ENCODE results near the gene RFPL2. TPM values are rescaled to one million over a fixed set of nuclear protein-coding genes. Genes with fewer than 3 reads are reported as not detected.

Gene RFPL2
- total and polyA plus RNA-seq, 2 donors (not counting 3 experiments of a cell fraction or from before 2014, with no cell fraction given) = not detected

DNA sequence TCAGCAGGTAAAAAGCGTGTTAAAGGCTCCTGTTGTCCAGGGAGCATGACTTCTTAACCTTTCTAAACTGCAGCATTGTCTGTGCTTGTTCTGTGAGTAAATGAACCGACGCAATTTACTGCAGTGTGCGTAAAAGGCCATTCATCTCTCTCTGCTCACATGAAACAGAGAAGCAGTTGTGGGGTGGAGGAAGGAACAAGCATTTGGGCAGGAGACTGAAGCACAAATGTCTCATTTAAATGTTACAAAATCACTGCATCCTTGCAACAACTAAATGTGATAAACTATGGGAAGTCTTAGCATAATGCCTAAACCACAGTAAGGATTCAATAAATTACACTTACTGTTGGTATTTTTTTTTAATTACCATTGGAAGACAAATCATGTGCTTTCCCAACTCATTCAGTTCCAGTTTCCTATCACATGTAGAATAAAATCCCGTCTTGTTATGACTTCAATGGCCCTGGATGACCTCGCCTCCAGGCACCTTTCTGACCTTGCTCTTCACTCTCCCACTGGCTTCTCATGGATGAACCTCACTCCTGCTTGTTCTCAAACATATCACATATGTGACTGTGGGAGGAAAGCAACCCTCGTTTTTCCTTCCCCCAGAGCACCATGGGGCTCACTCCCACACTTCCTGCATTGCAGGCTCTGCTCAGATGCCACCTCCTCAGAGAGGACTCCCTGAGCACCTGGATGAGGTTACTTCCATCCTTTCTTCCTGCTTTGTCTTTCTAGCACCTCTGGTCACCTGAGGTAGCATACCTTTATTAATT lies 21.6 kb upstream of the RFPL2 start:
- no peak for DNase-seq (ENCODE audit: low read depth, low spot score)
- no peak for FAIRE-seq
- no TSS peak for BruUV-seq (replicated peaks)
- intact Hi-C loops (cut with micrococcal nuclease) (no loop called here), dilution Hi-C loops (cut with MboI; ENCODE audit: extremely low pct_ligation_motif_present, low sequenced_read_pairs) (no loop called here)
- Histone ChIP-seq H2AFZ (ENCODE audit: low read depth, low read length) (no peak overlapping the region), H3K9ac (replicated peaks; ENCODE audit: extremely low read depth, insufficient read depth, low read length) (no peak overlapping the region), H3K27me3 (ENCODE audit: control insufficient read depth in 2 of 2, insufficient read depth in 2 of 2, low read length in 2 of 2) (no peaks in the 10 kb centered on the region), H4K20me1 (replicated peaks; ENCODE audit: control insufficient read depth, extremely low read depth, insufficient read depth, low read length) (no peaks in the 10 kb centered on the region), H3K27ac (ENCODE audit: insufficient read depth, low read depth, low read length) (no peak overlapping the region), H3K9me3 (replicated peaks; ENCODE audit: control insufficient read depth, insufficient read depth, low read length) (no peaks in the 10 kb centered on the region), H3K79me2 (ENCODE audit: control insufficient read depth, insufficient read depth, low read length) (no peaks in the 10 kb centered on the region), H3K9me1 (replicated peaks; ENCODE audit: control insufficient read depth, extremely low read depth, insufficient read depth, low read length) (no peaks in the 10 kb centered on the region), H3K4me1 (ENCODE audit: control insufficient read depth, extremely low read depth, insufficient read depth, low read length) (no peaks in the 10 kb centered on the region), H3K36me3 (ENCODE audit: control insufficient read depth in 2 of 2, extremely low read depth in 1 of 2, insufficient read depth in 2 of 2, low read length in 2 of 2) (peaks cover 0 to 2% of the 10 kb centered on the region in 2 experiments), H3K4me3 (replicated peaks in 1 of 3; ENCODE audit: insufficient read depth in 1 of 3, low read depth in 1 of 3, low read length in 3 of 3) (no peak overlapping the region), H3K4me2 (ENCODE audit: insufficient read depth, low read length) (no peak overlapping the region)
- TF ChIP-seq JUN (IDR thresholded peaks at IDR 0.05; ENCODE audit: borderline replicate concordance, insufficient read depth, insufficient read length, low read depth) (no peak), FOS (IDR thresholded peaks at IDR 0.05; ENCODE audit: borderline replicate concordance, insufficient read depth, low read length) (no peak), POLR2AphosphoS5 (IDR thresholded peaks at IDR 0.05; ENCODE audit: insufficient read depth, low read depth, low read length) (no peak), POLR2A (IDR thresholded peaks at IDR 0.05; ENCODE audit: low read depth, low read length) (no peak), GATA2 (IDR thresholded peaks at IDR 0.05; ENCODE audit: insufficient read depth, insufficient read length, low read depth, low read length) (no peak), EZH2 (IDR thresholded peaks at IDR 0.05; ENCODE audit: borderline replicate concordance, low read depth, low read length, severe bottlenecking) (no peak), MYC (IDR thresholded peaks at IDR 0.05; ENCODE audit: low read depth, low read length) (no peak)
- TF ChIP-seq, protein P1, sequence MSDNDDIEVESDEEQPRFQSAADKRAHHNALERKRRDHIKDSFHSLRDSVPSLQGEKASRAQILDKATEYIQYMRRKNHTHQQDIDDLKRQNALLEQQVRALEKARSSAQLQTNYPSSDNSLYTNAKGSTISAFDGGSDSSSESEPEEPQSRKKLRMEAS (IDR thresholded peaks at IDR 0.05; ENCODE audit: insufficient read depth, insufficient read length) = no peak
- TF ChIP-seq, protein P2, sequence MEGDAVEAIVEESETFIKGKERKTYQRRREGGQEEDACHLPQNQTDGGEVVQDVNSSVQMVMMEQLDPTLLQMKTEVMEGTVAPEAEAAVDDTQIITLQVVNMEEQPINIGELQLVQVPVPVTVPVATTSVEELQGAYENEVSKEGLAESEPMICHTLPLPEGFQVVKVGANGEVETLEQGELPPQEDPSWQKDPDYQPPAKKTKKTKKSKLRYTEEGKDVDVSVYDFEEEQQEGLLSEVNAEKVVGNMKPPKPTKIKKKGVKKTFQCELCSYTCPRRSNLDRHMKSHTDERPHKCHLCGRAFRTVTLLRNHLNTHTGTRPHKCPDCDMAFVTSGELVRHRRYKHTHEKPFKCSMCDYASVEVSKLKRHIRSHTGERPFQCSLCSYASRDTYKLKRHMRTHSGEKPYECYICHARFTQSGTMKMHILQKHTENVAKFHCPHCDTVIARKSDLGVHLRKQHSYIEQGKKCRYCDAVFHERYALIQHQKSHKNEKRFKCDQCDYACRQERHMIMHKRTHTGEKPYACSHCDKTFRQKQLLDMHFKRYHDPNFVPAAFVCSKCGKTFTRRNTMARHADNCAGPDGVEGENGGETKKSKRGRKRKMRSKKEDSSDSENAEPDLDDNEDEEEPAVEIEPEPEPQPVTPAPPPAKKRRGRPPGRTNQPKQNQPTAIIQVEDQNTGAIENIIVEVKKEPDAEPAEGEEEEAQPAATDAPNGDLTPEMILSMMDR (IDR thresholded peaks at IDR 0.05; ENCODE audit: extremely low read depth in 1 of 2, insufficient read depth in 1 of 2, low read depth in 1 of 2, low read length in 2 of 2) = no peak
- POLR2A ChIA-PET = no interaction called here
- CTCF ChIA-PET = interaction anchor here (1.6 kb wide), 1 partner anchor 40 kb away, joined by 6 read pairs; no protein-coding TSS in a partner anchor
